GM12801 (cell line): ENCODE data around the gene GPSM3.

ENCODE experiments used
- CTCF ChIP-seq: IDR thresholded peaks from one replicate; pipeline ENCODE4 v1.5.1; 2011; ENCODE audit warnings: control low read depth; ENCODE audit not compliant: insufficient read length; ENCODE audit errors: extremely low read depth

GPSM3 gene

DNA sequence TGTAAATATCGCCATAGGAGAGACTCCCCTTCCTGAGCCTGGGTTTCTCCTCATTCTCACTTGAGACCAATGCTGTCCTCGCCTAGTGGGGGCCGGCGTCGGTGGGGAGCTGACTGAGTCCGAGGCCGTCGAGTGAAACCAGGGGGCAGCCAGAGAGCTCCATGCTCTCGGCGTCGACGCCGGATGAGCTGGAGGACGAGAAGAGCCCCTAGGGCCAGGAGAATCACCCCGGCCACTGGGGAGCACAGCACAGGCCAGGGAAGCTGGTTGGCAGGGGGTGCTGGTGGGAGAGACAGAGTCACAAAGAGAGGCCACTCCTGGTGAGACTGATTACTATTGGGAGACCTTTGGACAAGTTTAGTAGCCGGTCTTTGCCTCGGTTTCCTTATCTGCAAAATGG lies 6.4 kb upstream of the GPSM3 start:
- no peak for TF ChIP-seq CTCF

- no peak for TF ChIP-seq CTCF
These were observed 5.9 kb upstream of the GPSM3 start for GRCh38 chr6:32198345-32198696.

- no peak for TF ChIP-seq CTCF
These were observed 4.5 kb upstream of the GPSM3 start for GRCh38 chr6:32196682-32197616.

DNA sequence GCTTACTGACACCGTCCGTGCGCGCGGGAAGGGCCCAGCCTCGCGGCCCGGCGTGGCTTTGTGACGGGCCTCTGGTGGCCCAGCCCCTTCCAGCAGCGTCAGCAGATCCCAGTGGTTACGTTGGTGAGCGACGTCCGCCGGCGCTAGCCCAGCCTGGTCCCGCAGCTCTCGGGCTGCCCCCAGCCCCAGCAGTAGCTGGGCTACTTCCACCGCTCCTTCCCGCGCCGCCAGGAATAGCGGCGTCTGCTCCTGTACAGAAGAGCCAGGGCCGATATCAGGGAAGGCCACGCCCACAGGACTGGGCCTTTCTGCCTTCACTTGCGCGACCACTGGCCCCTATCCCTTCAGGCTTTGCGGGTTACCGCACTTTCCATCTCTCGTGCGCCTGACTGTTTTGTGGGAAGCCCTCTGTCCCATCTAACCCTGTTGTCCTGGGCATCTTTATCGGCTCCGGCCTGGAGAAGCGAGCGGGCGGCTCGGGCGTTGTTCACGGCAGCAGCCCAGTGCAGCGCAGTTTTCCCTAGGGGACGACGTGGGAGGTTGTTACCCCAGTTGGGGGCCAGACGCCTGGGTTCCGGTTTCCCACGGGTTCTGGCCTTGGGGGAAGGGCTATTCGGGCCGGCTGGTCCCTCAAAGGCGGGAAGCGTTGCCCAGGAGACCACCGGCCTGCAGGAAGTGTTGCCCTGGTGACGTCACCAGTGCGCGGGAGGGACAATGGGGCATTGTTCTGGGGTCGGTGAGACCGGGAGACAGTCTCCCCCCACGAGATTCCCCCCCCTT lies 3.6 kb upstream of the GPSM3 start:
- no peak for TF ChIP-seq CTCF

DNA sequence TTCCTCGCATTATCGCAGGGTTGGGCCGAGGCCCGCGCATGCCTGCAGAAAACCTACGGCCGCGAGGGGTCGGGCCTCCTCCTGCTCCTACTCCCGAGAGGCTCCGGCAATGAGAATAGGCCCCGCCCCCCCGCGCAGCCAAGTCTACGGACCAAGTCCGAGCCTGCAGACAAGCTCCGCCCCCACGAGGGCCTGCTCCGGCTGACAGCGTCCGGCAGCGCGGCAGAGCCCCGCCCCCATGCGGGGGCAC lies 3.1 kb upstream of the GPSM3 start:
- no peak for TF ChIP-seq CTCF

DNA sequence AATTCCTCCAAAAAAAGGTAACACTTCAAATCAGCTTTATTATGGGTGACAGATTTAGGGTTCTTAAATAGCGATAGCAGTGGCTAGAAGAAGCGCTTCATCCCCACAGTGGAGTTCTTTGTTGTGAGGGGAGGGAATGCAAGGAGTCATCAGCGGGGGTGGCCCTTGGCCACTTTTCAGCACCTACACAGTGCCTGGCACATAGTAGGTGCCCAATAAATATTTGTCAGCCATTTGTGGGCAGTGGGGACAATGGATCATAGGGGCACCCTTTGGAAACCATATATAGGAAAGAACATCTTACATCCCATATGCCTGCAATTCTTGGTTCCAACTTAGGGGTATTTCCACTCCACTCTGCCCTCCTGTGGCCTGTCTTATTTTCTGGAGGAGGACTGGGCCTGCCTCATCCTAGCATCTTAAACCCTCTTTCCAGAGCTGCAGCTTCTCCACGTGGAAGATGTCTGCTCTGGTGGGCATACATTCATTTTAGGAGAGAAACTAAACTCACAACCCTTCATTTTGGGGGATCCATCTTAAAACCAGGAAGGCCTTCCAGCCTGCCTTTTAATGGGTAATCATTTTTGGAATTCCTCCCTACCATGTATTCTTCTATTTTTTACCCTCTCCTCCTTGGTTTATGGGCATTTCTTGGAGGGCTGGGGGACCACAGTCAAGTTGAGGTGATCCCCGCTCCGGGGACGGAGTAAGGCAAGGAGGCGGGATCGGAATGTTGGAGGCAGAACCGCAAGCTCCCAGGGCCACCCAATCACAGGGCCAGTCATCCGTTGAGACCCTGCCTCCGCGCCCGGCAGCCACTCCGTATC lies 2.6 kb upstream of the GPSM3 start:
- TF ChIP-seq CTCF: no peak

GRCh38 chr6:32194388-32194787 lies 1.9 kb upstream of the GPSM3 start:
- no peak for TF ChIP-seq CTCF
